Measurements from ENCODE around the gene CDK5RAP3. TPM values are rescaled to one million over a fixed set of nuclear protein-coding genes. Genes with fewer than 3 reads are reported as not detected.

The CDK5RAP3 gene
- total RNA-seq, 1 experiment from 2014 or later: 128 TPM

- TF ChIP-seq ZNF219 (CRISPR knock-in tag; IDR thresholded peaks at IDR 0.05; ENCODE audit: borderline replicate concordance) (no peak), IRF2 (CRISPR knock-in tag; IDR thresholded peaks at IDR 0.05; ENCODE audit: borderline replicate concordance, low read depth) (no peak), CBFB (CRISPR knock-in tag; IDR thresholded peaks at IDR 0.05; ENCODE audit: low read depth) (no peak), NFE2L1 (CRISPR knock-in tag; IDR thresholded peaks at IDR 0.05) (no peak)
These were observed 4.9 kb downstream of the CDK5RAP3 start (continued) for GRCh38 chr17:47975823-47976205.

GRCh38 chr17:47978324-47978723 lies 7.4 kb downstream of the CDK5RAP3 start:
- H3K27me3 Mint-ChIP-seq (ENCODE audit: low read depth): no peaks in the 10 kb centered on the region
- POLR2A ChIA-PET: interaction anchor here (1.2 kb wide), 1 partner anchor 36 kb away, joined by 3 read pairs; no protein-coding TSS in a partner anchor

GRCh38 chr17:47980541-47980940 lies 9.6 kb downstream of the CDK5RAP3 start:
- ATAC-seq: no peak
- no peak for DNase-seq (ENCODE audit: low spot score)
- H3K4me1 Mint-ChIP-seq: no peaks in the 10 kb centered on the region
- no peak overlapping the region for H3K4me3 Mint-ChIP-seq
- POLR2A ChIA-PET: no interaction called here
- H3K27me3 Mint-ChIP-seq (ENCODE audit: low read depth): no peaks in the 10 kb centered on the region
- CTCF ChIA-PET: interaction anchor here (0.9 to 7.3 kb wide), 3 partner anchors 10 to 35 kb away, joined by 3 to 242 read pairs (median 5); partner anchors contain the start of gene CDK5RAP3
- H3K36me3 Mint-ChIP-seq: peaks cover 40% of the 10 kb centered on the region
- no peaks in the 10 kb centered on the region for H3K9me3 Mint-ChIP-seq
- no peak overlapping the region for H3K27ac Mint-ChIP-seq
- TF ChIP-seq ATF3 (CRISPR knock-in tag; conservative IDR thresholded peaks at IDR 0.05) (no peak), ZNF396 (CRISPR knock-in tag; IDR thresholded peaks at IDR 0.05; ENCODE audit: borderline replicate concordance) (no peak), AFF4 (CRISPR knock-in tag; IDR thresholded peaks at IDR 0.05; ENCODE audit: borderline replicate concordance) (no peak), RELA (CRISPR knock-in tag; IDR thresholded peaks at IDR 0.05; ENCODE audit: borderline replicate concordance) (no peak), TP53 (CRISPR knock-in tag; IDR thresholded peaks at IDR 0.05) (no peak), TCF7 (CRISPR knock-in tag; IDR thresholded peaks at IDR 0.05; ENCODE audit: low read depth) (no peak), SMAD3 (CRISPR knock-in tag; IDR thresholded peaks at IDR 0.05; ENCODE audit: borderline replicate concordance) (no peak), ETV6 (CRISPR knock-in tag; IDR thresholded peaks at IDR 0.05) (no peak), PREB (CRISPR knock-in tag; IDR thresholded peaks at IDR 0.05; ENCODE audit: borderline replicate concordance) (no peak), ERG (CRISPR knock-in tag; IDR thresholded peaks at IDR 0.05) (no peak), JAZF1 (CRISPR knock-in tag; IDR thresholded peaks at IDR 0.05) (no peak), ATF2 (CRISPR knock-in tag; IDR thresholded peaks at IDR 0.05; ENCODE audit: borderline replicate concordance, low read depth) (no peak), E2F4 (CRISPR knock-in tag; IDR thresholded peaks at IDR 0.05; ENCODE audit: borderline replicate concordance, low read depth) (no peak)

More at GRCh38 chr17:47978324-47978723, 7.4 kb downstream of the CDK5RAP3 start:
- Mint-ChIP-seq H3K4me3 (no peak overlapping the region), H3K4me1 (no peaks in the 10 kb centered on the region), H3K27ac (no peak overlapping the region), H3K36me3 (peaks cover 55% of the 10 kb centered on the region), H3K9me3 (no peaks in the 10 kb centered on the region)
- CTCF ChIA-PET: interaction anchor here (0.7 to 7.3 kb wide), 25 partner anchors 8 to 168 kb away, joined by 3 to 242 read pairs (median 7); partner anchors contain the start of genes CDK5RAP3, NFE2L1, OSBPL7 and PNPO
- DNase-seq (ENCODE audit: low spot score) (peak; percentile 87), ATAC-seq (peak; percentile 94)
- TF ChIP-seq SMAD3 (CRISPR knock-in tag; IDR thresholded peaks at IDR 0.05; ENCODE audit: borderline replicate concordance) (no peak), CTCF (IDR thresholded peaks at IDR 0.05) (peak; percentile 78; the same call in 1 of the 2 replicates)

Measured in WTC11 (cell line).